ENCODE results near the gene UGT1A9.

UGT1A9 gene

GRCh38 chr2:233764264-233764663 lies 92.6 kb downstream of the UGT1A9 start:
- DNase-seq: no peak

- DNase-seq: no peak
Observed at GRCh38 chr2:233764761-233765160, 93.1 kb downstream of the UGT1A9 start.

- DNase-seq: no peak
Observed at GRCh38 chr2:233766416-233766815, 94.7 kb downstream of the UGT1A9 start.

- DNase-seq: no peak
Observed at GRCh38 chr2:233768076-233768475, 96.4 kb downstream of the UGT1A9 start.

GRCh38 chr2:233769260-233769659 lies 97.6 kb downstream of the UGT1A9 start:
- DNase-seq: no peak

GRCh38 chr2:233772153-233772552 lies 100.5 kb downstream of the UGT1A9 start:
- no peak for DNase-seq

- no peak for DNase-seq
Observed at GRCh38 chr2:233772583-233772982, 100.9 kb downstream of the UGT1A9 start.

- DNase-seq: no peak
Observed at GRCh38 chr2:233773854-233774253, 102.2 kb downstream of the UGT1A9 start.

- DNase-seq: no peak
Observed at GRCh38 chr2:233775414-233775813, 103.7 kb downstream of the UGT1A9 start.

- no peak for DNase-seq
Observed at GRCh38 chr2:233778030-233778429, 106.3 kb downstream of the UGT1A9 start, which contains the start of gene MROH2A. Gene MROH2A (plus strand): TSS chr2:233778330. CDS start chr2:233779359, 1,029 bp downstream.

- no peak for DNase-seq
Observed at GRCh38 chr2:233779722-233780121, 108.0 kb downstream of the UGT1A9 start.

- no peak for DNase-seq
Observed at GRCh38 chr2:233780771-233781170, 109.1 kb downstream of the UGT1A9 start.

- no peak for DNase-seq
Observed at GRCh38 chr2:233789554-233789953, 117.9 kb downstream of the UGT1A9 start.

- no peak for DNase-seq
Observed at GRCh38 chr2:233791151-233791882, 119.6 kb downstream of the UGT1A9 start.

GRCh38 chr2:233791883-233792329 lies 120.2 kb downstream of the UGT1A9 start:
- no peak for DNase-seq

GRCh38 chr2:233792720-233793119 lies 121.0 kb downstream of the UGT1A9 start:
- no peak for DNase-seq

- DNase-seq: no peak
Observed at GRCh38 chr2:233793465-233794127, 121.9 kb downstream of the UGT1A9 start.

- DNase-seq: no peak
Observed at GRCh38 chr2:233794128-233794658, 122.5 kb downstream of the UGT1A9 start.

GRCh38 chr2:233795735-233796171 lies 124.1 kb downstream of the UGT1A9 start:
- DNase-seq: no peak

- no peak for DNase-seq
Observed at GRCh38 chr2:233796254-233796653, 124.6 kb downstream of the UGT1A9 start.

GRCh38 chr2:233798335-233799086 lies 126.8 kb downstream of the UGT1A9 start:
- no peak for DNase-seq

GRCh38 chr2:233799087-233799665 lies 127.5 kb downstream of the UGT1A9 start:
- no peak for DNase-seq

GRCh38 chr2:233799716-233800115 lies 128.0 kb downstream of the UGT1A9 start:
- no peak for DNase-seq
